GM21529 (cell line): Measurements from ENCODE around the gene TBX18.

ENCODE experiments used
- ATAC-seq: cut with Tn5 transposase; IDR thresholded peaks from one replicate; pipeline ENCODE4 v1.9.1; 2021; ENCODE audit not compliant: unreplicated experiment

The TBX18 gene

DNA sequence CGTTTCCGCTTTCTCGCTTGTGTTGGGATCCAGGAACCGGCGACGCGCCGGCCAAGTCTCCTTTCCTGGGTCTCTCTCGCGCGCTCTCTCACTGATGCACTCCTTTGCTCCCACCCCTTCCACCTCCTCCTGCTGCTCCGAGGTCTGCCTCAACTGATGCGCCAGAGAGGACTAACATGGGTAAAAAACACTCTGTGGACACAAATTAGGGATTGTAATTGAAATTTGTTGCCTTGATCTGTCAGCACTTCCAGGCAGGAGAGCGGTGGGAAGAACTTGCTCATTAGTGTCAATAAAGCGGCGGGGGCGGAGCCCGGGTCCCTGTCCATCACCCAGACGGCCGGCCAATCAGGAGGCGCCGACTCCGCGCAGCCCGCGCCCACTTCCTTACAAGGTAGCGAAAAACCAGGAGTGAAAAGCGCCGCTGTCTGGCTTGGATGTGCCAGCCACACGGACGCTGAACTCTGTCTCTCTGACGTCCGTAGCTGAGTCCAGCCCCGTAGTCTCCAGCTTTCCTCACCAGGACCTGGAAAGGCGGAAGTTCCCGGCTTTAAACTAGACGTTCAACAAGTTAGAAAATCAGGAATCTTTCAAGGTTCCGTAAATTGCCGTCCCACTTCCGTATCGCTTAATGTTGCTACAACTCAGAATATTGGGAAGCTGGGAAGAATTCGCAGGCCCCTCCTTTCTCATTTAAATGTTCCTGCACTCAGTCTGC is at the start of gene TBX18:
TBX18 (minus strand) TSS at position 267 of the 718 bp plus-strand sequence. CDS start 417 bp downstream, outside the sequence.
- ATAC-seq = no peak

DNA sequence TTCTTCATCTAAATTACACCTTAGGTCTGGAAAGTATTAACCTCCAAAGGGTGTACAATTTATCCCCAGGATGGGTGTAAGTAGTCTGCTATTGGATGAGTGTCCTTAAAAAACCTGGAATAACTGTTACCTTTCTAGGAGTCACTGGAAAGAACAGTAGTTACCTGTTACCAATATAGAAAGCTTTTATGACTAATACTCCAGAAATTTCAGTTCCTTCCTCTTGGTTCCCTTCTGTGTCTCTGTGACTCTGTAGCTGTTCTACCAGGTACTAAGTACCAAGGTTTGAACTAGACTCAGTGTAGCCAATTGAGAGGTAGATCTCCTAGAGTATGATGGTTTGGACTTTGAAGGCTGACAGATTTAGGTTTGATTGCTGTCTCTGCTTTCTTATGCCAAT is 47.0 kb upstream of the TBX18 start:
- ATAC-seq = no peak

DNA sequence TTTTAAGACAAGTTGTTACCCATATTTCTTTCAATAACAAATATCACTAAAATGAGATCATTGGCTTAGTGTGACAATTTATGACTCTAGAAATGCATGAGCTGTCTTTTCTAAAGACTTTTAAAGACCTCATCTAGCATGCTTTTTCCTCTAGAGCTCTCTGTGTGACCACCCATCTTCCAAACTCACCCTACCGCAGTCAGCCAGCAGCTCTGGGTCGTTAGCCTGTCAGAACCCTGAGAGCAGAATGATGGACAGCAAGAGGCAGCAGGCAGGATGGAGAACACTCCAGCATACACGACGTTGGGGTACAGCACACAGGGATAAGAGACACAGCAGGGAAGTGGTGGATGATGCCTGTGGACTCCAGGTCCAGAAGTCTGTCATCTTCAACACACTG is 45.1 kb upstream of the TBX18 start:
- ATAC-seq = no peak

DNA sequence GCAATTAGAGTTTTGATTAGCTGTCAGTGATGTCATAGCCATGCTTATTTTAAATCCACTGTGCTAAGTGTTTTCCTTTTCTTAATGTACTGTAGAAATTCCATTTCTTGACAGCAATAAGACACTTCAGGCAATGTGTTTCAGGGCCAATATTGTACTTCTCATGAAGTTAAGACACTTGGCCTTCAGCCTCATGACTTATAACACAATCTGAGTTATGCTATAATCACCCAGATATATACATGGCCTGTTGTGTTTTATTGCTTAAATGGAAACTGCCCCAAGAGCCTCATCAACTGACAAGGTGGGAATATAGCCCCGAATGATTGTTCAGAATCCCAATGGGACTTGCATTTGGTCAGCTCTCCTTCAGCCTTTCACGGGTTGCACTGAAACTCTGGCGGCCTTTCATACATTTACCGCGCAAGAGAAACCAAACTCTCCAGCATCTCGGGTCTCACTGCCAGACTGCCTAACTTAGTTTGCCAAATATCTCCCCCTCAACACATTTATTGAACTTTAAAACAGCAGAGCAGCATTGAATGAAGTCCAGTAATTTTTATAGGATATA is 44.2 kb upstream of the TBX18 start:
- no peak for ATAC-seq

DNA sequence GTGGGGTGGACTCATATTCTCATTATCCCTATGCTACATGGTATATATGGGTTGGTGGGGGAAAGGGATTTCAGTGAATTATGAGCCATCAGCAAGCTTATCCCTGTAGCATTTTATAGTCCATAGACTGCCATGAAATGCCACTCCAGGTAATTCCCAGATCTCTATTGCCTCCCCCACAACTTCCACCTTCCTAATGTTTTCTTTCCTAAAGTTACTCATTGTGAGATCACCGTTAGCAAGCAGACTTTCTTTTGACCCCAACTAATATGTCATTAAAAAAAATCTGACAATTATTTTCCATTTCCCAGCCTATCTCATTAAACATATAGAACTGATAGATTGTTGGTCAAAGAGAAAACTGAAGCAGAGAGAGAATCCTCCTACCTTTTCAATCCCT is 40.7 kb upstream of the TBX18 start:
- ATAC-seq = no peak

DNA sequence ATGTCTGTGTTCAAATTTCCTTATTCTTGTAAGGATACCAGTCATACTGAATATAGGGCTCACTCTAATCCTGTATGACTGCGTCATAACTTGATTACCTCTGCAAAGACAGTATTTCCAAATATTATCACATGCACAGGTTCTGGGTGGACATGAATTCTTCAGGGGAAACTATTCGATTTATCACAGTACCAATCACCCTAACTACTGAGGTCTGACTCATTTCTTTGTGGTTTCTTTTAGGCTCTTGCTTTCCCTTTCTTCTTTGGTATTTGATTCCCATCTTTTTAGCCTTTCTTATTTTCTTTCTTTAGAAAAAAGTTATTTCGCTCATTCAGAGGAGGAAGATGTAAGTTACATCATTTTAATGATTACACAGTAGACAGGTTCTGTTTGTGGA is 40.3 kb upstream of the TBX18 start:
- no peak for ATAC-seq

DNA sequence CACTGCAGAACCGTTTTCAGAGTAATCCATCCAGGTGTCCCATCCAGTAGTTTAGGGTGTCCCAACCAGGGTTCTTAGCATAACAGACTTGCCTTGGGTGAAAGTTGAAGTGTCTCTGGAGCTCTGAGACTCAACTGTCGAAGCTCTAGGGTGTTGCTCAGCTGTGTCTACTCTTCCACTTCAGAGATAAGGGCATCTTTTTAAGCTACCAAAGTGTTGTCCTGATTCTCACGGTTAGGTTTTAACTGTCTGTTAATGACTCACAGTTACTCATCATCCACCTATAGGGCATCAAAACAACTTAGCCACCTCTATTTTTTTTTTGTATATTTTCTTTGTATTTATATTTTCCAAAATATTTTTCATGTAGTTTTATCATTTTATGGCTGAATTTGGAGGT is 36.9 kb upstream of the TBX18 start:
- no peak for ATAC-seq

DNA sequence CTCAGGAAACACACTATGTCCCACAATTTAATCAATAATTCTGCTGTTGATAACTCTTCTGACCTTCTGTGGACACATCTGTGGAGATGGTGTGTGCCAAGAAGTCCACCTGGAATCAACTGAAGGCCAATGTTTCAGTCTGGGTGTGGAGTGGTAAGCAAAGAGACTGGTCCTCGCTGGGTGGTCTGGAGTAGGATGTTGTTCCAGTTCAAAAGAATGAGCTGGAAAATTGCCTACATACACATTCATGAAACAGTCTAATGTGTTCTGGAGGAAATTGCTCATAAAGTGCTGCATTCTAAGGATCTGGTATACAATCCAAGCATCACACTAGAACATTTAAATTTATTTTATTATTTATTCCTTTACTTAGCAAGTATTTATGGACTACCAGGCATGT is 33.9 kb upstream of the TBX18 start:
- ATAC-seq = no peak

DNA sequence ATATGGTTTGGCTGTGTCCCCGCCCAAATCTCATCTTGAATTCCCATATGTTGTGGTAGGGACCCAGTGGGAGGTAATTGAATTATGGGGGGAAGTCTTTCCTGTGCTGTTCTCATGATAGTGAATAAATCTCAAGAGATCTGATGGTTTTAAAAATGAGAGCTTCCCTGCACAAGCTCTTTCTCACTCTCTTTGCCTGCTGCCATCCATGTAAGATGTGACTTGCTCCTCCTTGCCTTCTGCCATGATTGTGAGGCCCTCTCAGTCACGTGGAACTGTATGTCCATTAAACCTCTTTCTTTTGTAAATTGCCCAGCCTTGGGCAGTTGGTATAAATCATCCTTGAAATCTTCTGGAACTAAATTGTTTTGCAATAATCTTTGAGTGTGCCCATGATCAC is 31.9 kb upstream of the TBX18 start:
- no peak for ATAC-seq

DNA sequence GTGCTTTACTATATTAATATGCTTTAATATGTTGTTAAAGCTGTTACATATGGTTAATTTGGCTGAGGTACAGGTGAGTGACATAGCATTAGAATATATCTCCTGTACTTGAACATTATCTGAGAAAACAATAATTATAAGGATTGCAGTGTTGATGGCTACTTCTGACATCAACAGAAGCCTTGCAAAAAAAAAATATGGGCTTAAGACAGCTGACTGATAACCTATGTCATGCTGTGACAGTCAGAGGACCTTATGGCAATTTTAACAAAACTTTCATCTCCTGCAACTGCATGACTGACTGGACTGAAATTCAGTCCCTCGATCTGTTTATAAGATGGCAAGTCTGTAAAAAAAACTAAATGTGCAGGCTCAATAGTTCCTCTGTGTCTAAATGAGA is 27.5 kb upstream of the TBX18 start:
- no peak for ATAC-seq

DNA sequence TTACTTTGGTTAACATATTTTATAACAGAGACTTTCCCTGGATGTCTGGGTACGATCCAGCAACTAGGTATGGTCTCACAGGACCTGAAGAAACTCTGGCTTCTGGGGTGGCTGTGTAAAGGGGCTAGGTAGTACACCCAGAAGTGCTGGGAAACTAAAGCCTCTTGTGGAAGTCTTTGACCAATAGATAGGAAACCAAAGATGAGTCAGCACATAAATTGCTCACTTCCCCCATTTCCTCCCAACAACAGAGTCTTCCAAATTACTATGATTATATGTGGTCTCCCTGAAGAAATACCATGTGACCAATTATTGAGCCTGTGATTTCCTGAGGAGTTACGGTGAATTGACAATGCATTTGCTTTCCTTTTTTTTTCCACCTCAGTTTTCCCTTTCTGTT is 26.8 kb upstream of the TBX18 start:
- no peak for ATAC-seq

DNA sequence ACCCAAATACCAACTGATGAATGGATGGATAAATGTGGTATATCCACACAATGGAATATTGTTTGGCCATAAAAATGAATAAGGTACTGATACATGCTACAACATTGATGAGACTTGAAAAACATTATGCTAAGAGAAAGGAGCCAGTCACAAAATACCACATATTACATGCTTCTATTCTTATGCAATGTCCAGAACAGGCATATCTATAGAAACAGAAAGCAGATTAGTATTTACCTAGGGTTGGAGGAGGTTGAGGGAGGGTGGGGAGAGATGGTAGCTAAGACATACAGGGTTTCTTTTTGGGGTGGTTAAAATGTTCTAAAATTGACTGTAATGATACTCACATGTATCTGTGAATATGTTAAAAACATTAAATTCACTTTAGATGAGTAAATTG is 24.8 kb upstream of the TBX18 start:
- no peak for ATAC-seq

DNA sequence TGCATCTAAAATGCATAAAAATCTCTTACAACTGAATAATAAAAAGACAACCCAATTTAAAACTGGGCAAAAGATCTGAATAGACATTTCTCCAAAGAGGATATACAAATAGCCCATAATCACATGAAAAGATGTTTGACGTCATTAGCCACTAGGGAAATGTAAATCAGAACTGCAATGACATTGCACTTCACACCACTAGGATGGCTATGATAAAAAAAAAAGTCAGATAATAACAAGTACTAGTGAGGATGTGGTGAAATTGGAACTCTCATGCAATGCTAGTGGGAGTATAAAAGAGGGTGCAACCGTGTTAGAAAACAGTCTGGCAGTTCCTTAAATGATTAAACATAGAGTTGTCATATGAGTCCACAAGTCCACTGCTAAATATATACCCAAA is 24.3 kb upstream of the TBX18 start:
- ATAC-seq = no peak

DNA sequence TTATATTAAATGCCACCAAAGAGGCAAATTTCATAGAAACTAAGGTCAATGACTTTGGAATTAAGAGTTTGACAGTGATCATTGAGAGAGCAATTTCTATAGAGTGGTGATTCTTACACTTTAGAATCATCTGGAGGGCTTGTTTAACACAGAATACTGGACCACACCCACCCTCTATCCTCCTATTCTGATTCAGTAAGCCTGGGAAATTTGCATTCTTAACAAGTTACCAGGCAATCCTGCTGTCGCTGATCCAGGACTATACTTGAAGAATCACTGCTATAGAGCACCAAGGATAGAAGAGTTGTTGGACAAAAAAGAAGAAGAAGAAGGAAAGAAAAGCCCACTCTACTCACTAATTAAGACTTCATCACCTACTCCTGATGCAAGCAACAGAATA is 21.3 kb upstream of the TBX18 start:
- ATAC-seq = no peak

DNA sequence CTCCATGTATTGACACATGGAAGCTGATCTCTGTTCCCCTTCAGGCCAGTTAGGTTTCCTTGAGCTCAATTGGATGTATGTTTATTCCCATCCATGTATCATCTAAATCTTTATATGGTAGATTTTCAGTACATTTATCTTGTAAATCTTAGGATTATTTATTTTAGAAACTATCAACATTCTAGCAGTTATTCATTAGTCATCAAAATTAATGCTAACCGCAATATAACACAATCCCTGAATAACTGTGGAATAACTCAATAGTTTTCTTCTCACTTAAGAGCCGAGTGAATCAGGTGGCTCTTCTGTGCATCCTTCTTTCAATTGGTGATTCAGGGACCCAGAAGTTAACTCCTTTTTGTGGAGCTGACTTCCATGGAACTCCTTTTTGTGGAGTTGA is 15.5 kb upstream of the TBX18 start:
- ATAC-seq = no peak

DNA sequence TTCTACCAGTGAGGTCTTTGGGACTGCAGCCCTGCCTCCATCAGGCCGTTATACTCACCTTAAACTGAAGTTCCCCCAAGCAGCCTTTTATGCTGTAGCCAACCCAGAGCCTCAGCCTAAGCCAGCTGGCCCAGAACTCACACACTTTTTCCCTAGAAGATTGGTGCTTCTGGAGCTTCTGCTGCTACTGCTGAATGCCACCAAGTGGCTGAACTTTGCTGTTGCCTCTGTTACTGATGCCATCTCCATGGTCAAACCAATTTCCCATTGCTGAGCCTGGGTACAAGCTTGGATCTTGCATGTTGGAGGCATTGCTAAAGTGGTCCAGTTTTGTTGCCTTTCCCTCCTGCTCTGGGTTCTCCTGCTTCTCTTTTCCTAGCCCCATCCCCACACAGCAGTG is 15.0 kb upstream of the TBX18 start:
- ATAC-seq = no peak

DNA sequence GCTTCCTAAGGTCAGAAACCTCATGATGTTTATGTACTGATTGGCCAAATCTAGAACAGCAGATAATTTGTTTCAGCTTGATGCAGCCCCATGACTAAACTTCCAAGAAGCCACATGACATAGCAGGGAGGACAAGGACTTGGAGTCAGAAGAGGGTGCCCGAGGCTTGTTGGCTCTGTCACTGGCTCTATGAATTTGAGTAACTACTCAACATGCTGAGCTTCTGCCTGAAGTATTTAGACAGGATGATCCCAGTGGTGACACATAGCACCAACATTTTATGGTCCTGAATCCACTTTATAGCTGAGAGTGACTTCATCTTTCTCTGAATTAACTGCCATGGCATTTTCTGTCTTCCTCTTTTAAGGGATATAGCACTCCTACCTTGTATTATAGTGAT is 13.5 kb upstream of the TBX18 start:
- ATAC-seq = no peak

DNA sequence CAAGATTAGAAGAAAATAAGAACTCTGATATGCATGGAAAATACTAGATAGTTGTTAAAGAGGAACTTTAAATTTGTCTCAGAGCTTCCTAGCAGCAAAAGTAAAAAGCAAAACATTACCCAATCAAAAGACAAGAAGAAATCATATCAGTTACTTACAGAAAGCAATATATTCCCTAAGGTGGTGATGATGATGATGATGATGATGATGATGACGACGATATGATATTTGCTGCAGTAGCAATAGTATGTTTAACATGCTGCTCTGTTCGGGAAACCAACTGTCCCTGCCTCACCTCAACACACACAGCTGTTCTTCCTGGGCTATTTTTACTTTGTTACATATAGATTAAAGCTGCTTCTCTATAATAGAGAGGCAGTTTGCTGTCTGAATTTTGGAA is 12.0 kb upstream of the TBX18 start:
- no peak for ATAC-seq

DNA sequence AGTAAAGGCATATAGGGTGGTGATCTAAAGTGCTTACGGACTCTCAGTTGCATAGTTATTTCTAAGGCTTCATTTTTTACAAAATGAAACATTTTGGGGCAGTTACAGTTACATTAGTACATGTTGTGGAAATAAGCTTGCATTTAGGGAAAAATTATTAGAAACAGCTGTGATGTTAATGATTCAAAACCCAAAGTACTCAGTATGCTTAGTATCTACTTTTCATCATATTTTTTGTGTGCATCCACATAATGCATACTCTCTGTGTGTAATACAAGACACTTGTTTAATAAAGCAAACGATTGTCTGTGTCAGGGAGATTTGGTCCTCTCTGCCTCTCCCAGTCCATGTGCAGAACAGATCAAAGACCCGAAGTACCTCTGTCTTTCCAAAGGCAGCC is 11.4 kb upstream of the TBX18 start:
- no peak for ATAC-seq

DNA sequence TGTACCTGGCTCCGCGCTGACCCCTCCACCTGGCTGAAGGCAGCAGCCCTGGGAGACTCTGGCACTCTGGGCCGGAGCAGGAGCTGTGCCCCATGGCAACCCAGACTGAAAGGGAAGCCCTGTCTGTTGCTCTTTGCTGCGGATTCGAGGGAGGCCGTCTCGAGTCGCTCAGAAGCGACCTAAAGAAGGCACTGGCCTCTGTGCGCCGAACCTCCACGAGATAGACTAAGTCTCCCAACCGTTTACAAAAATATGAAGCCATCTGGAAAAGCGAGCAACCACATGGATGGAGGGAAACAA is 10.5 kb upstream of the TBX18 start:
- no peak for ATAC-seq

DNA sequence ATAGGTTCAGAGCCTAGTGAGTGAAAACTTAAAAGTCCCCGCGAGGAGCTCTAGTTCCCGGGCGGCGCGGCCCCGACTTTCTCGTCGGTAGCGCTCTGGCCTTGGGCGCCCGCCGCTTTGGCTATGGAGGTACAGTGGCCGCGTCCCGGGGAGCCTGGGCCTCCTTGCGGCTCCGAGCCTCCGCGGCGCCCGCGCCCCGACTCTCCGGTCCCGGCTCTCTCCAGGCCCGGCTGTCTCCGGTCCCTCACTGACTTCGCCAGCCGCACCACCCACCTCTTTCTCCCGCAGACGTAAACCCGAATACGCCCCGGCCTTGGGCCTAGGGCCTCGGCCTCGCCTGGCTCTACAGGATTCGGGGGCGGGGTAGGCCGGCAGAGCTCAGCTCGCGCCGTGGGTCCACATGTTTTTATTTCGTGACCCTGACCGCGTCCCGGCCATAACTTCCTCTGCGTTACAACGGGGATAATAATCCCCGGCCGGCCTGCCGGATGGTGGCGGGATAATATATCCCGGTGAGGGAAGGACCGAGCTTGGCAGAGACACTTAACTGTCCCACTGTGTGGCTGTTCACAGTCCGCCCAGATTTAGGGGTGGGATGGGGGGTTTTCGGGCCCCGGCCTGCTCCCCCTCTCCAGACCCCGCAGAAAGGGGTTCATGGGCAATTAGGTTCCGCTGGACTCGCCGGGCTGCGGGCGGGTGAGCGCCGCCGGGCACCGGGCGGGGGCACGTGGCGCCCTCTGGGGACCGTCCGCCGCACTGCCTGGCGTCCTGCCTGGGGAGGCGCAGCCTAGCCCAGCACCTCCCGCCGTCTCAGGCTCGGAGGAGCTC is 10.0 kb upstream of the TBX18 start:
- peak; percentile 65 for ATAC-seq

DNA sequence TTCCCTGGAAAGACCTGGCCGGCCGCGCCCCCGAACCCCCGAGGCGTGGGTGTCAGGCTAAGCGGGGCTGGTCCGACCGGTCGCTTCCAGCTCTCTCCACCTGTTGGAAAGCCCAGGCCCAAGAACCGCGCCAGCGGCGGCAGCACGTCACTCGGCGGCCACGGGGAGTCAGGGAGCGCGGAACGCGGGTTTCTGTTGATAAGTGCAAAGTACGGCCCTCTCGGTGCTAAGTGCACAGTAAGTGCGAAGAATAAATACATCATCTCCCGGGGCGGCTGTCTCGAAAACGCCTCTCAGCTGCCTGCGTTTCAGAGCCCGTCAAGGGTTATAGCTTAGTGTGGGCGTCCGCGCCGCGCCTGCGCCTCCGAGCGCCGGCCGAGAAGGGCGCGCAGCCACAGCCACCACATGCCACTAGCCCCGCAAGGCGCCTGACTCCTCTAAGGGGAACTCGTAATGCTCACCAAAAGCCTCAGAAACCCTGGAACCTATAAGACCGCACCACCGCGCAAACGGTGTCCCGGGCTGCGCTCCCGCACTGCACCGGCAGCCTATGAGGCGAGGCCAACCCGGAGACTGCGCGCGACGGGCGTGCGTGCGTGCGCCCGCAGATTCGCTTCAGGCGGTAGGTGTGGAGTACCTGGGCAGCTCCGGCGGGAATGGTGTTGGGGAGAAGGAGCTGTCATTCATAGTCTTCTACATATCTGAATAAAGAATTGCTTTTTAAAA is 9.2 kb upstream of the TBX18 start:
- ATAC-seq = peak; percentile 10
